ENCODE measurements around the gene CNGA2. TPM values are rescaled to one million over a fixed set of nuclear protein-coding genes. Genes with fewer than 3 reads are reported as not detected.

CNGA2 gene
- total RNA-seq, 1 donor from 2014 or later, result not detected

GRCh38 chrX:151742311-151742710, 7.8 kb downstream of the CNGA2 start:
- Histone ChIP-seq H3K36me3 (ENCODE audit: control insufficient read depth, insufficient read depth, low read length) (no peaks in the 10 kb centered on the region), H3K27me3 (ENCODE audit: control insufficient read depth, insufficient read depth, low read length) (no peaks in the 10 kb centered on the region), H3K4me3 (ENCODE audit: low read depth, low read length) (no peak overlapping the region)
- no peak for TF ChIP-seq CTCF (IDR thresholded peaks at IDR 0.05; ENCODE audit: insufficient read depth, low read length, severe bottlenecking)
- DNase-seq (ENCODE audit: low read depth) (no peak), FAIRE-seq (no peak)

GRCh38 chrX:151743651-151744470, 9.3 kb downstream of the CNGA2 start:
- no peak for TF ChIP-seq CTCF (IDR thresholded peaks at IDR 0.05; ENCODE audit: insufficient read depth, low read length, severe bottlenecking)
- H3K36me3 ChIP-seq (ENCODE audit: control insufficient read depth, insufficient read depth, low read length), result no peaks in the 10 kb centered on the region
- no peak for DNase-seq (ENCODE audit: low read depth)
- no peak overlapping the region for H3K4me3 ChIP-seq (ENCODE audit: low read depth, low read length)
- H3K27me3 ChIP-seq (ENCODE audit: control insufficient read depth, insufficient read depth, low read length), result no peaks in the 10 kb centered on the region
- no peak for FAIRE-seq

GRCh38 chrX:151745651-151746050, 11.1 kb downstream of the CNGA2 start:
- H3K4me3 ChIP-seq (ENCODE audit: low read depth, low read length), result no peak overlapping the region
- no peak for DNase-seq (ENCODE audit: low read depth)
- H3K36me3 ChIP-seq (ENCODE audit: control insufficient read depth, insufficient read depth, low read length), result no peaks in the 10 kb centered on the region
- TF ChIP-seq CTCF (IDR thresholded peaks at IDR 0.05; ENCODE audit: insufficient read depth, low read length, severe bottlenecking), result no peak
- FAIRE-seq, result no peak
- no peaks in the 10 kb centered on the region for H3K27me3 ChIP-seq (ENCODE audit: control insufficient read depth, insufficient read depth, low read length)

GRCh38 chrX:151746502-151746901, 12.0 kb downstream of the CNGA2 start:
- no peaks in the 10 kb centered on the region for H3K36me3 ChIP-seq (ENCODE audit: control insufficient read depth, insufficient read depth, low read length)
- DNase-seq (ENCODE audit: low read depth) (no peak), FAIRE-seq (no peak)
- TF ChIP-seq CTCF (IDR thresholded peaks at IDR 0.05; ENCODE audit: insufficient read depth, low read length, severe bottlenecking), result no peak
- H3K27me3 ChIP-seq (ENCODE audit: control insufficient read depth, insufficient read depth, low read length), result no peaks in the 10 kb centered on the region
- H3K4me3 ChIP-seq (ENCODE audit: low read depth, low read length), result no peak overlapping the region

- DNase-seq (ENCODE audit: low read depth), result no peak
- FAIRE-seq, result no peak
- Histone ChIP-seq H3K27me3 (ENCODE audit: control insufficient read depth, insufficient read depth, low read length) (no peaks in the 10 kb centered on the region), H3K4me3 (ENCODE audit: low read depth, low read length) (no peak overlapping the region), H3K36me3 (ENCODE audit: control insufficient read depth, insufficient read depth, low read length) (no peaks in the 10 kb centered on the region)
- TF ChIP-seq CTCF (IDR thresholded peaks at IDR 0.05; ENCODE audit: insufficient read depth, low read length, severe bottlenecking), result no peak
Measured at GRCh38 chrX:151750511-151750910, 16.0 kb downstream of the CNGA2 start.

GRCh38 chrX:151752847-151753246, 18.3 kb downstream of the CNGA2 start:
- DNase-seq (ENCODE audit: low read depth) (no peak), FAIRE-seq (no peak)
- Histone ChIP-seq H3K36me3 (ENCODE audit: control insufficient read depth, insufficient read depth, low read length) (no peaks in the 10 kb centered on the region), H3K27me3 (ENCODE audit: control insufficient read depth, insufficient read depth, low read length) (no peaks in the 10 kb centered on the region), H3K4me3 (ENCODE audit: low read depth, low read length) (no peak overlapping the region)
- no peak for TF ChIP-seq CTCF (IDR thresholded peaks at IDR 0.05; ENCODE audit: insufficient read depth, low read length, severe bottlenecking)

All from bronchial epithelial cell (primary cell).